KOPT-K1 (cell line): ENCODE measurements around the gene SMCP.

ENCODE experiments used
- H3K27ac ChIP-seq: fragments of 200-600 bp; sonication (generic); 2 replicates; pipeline ENCODE4 v1.5.1; 2016; ENCODE audit warnings: antibody characterized with exemption, mild to moderate bottlenecking, low read depth, low read length; ENCODE audit not compliant: poor library complexity, severe bottlenecking
- H3K36me3 ChIP-seq: fragments of 200-600 bp; sonication (generic); 2 replicates; pipeline ENCODE4 v1.5.1; 2017; ENCODE audit warnings: antibody characterized with exemption, mild to moderate bottlenecking, low read length, moderate library complexity; ENCODE audit not compliant: insufficient read depth
- H3K9me3 ChIP-seq: fragments of 200-600 bp; sonication (generic); 2 replicates; pipeline ENCODE4 v1.5.1; 2017; ENCODE audit warnings: antibody characterized with exemption, low read length, mild to moderate bottlenecking; ENCODE audit not compliant: insufficient read depth, poor library complexity, severe bottlenecking

SMCP gene, protein sequence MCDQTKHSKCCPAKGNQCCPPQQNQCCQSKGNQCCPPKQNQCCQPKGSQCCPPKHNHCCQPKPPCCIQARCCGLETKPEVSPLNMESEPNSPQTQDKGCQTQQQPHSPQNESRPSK

GRCh38 chr1:152878042-152878441 is at the start of gene SMCP:
TSS of gene SMCP (plus strand) at chr1:152878322. CDS start at chr1:152884423, 6,101 bp downstream.
- no peak within 1 kb of the TSS for H3K27ac ChIP-seq
- H3K36me3 ChIP-seq, result no peaks in the 10 kb centered on the region
- no peaks in the 10 kb centered on the region for H3K9me3 ChIP-seq

- Histone ChIP-seq H3K36me3 (no peaks in the 10 kb centered on the region), H3K27ac (no peak overlapping the region), H3K9me3 (no peaks in the 10 kb centered on the region)
Observed at GRCh38 chr1:152836870-152837269, 41.3 kb upstream of the SMCP start.

- no peaks in the 10 kb centered on the region for H3K9me3 ChIP-seq
- H3K27ac ChIP-seq, result no peak within 1 kb of the TSS
- no peaks in the 10 kb centered on the region for H3K36me3 ChIP-seq
Observed at GRCh38 chr1:152842556-152842955, 35.6 kb upstream of the SMCP start, which contains the start of gene LCE6A. TSS of gene LCE6A (plus strand) at chr1:152842856. CDS start at chr1:152843521, 665 bp downstream.

DNA sequence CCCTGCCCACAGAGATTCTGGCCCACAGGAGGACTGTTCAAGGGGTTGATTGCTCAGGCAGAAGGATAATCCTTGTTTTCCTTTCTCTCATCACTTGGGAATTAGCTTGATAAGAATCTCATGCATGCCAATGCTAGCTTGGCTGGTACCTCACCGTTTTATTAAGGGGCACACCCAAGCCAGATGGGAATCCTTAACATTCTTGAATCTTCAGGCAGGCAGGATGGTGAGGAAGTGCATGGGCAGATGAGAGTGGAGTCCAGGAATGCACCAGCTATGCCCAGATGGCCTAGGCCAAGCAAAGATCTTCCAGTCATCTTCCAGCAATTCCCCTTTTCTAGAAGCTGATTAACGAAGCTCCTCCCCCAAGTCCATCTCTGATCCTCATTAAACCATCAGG is 22.5 kb upstream of the SMCP start:
- Histone ChIP-seq H3K36me3 (no peaks in the 10 kb centered on the region), H3K27ac (no peak overlapping the region), H3K9me3 (no peaks in the 10 kb centered on the region)

DNA sequence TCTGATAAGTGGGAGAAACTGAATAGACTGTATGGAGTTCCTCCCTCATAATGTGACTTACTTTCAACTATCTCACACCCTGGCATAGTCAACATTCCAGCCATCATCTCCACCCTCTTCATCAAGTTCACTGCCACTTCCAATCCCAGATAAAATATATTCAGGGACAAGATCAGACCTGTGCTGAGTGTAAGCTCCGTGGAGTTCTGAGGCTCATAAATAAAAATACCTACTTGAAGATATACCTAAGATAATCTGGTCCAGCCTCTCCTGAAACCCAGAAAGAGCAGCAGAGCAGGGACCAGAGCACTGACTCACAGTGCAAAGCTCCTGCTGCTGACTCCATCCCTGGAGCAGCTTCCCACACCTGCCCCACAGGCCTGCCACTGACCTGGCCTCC is 20.1 kb upstream of the SMCP start:
- no peaks in the 10 kb centered on the region for H3K36me3 ChIP-seq
- no peaks in the 10 kb centered on the region for H3K9me3 ChIP-seq
- no peak overlapping the region for H3K27ac ChIP-seq

DNA sequence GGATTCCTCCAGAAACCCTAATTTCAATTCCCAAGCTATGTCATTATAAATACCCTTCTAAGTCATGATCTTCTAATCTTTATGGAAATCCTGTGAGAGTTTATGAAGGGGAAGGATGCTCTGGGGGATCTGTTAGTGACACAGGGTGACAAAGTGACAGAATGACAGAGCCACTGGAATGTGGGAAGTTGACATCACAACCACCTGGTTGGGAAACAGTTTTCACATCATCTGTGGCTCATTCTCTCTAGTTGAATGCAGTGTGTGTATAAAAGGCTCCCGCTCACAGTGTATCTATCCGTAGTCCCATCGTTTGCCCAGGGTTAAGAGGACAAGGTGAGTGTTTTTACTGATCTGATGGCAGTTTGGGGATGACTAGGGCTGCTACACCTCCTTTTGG is 18.4 kb upstream of the SMCP start, which contains the start of gene LCE7A:
Gene LCE7A (plus strand): TSS at position 301 of the 400 bp plus-strand sequence. CDS start 702 bp downstream, outside the sequence.
- Histone ChIP-seq H3K9me3 (no peaks in the 10 kb centered on the region), H3K27ac (no peak within 1 kb of the TSS), H3K36me3 (no peaks in the 10 kb centered on the region)

DNA sequence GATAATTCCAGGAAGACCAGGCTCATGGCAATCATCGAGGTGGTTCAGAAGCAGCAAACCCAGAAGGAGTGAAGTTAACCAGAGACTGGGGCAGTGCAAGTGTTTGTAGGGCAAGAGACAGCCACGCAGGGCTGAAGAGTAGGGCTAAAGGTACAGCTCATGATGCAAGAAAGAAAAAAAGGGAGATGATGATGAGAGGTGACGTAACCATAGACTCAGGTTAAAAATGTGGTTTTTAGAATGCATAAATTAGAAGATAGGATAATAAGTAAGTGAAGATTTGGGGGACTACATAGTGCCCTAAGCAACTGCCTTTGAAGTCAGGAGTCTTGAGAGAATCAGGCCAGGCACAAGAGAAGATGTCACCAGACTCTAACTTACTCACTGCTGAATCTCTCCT is 18.0 kb upstream of the SMCP start:
- no peak overlapping the region for H3K27ac ChIP-seq
- no peaks in the 10 kb centered on the region for H3K9me3 ChIP-seq
- H3K36me3 ChIP-seq, result no peaks in the 10 kb centered on the region

- Histone ChIP-seq H3K36me3 (no peaks in the 10 kb centered on the region), H3K27ac (no peak overlapping the region), H3K9me3 (no peaks in the 10 kb centered on the region)
Observed at GRCh38 chr1:152861374-152861773, 16.7 kb upstream of the SMCP start.

DNA sequence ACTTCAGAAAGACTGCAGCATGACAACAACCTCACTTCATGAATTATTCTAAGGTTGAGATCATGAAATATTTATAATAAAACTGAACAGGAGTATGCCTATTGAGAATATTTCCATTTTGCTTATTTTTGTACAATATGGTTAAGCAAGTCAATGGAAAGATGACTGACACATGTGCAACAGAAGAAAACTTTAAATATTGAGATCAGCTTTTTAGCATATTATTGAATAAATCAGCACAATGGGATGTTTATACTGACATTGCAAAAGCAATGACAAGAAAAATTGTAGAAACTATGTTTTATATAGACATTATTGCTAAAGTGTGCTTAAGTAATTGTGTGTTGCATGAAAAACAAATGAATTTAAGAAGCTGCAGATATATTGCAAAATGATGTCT is 13.7 kb upstream of the SMCP start:
- Histone ChIP-seq H3K9me3 (no peaks in the 10 kb centered on the region), H3K27ac (no peak overlapping the region), H3K36me3 (no peaks in the 10 kb centered on the region)

- no peak overlapping the region for H3K27ac ChIP-seq
- no peaks in the 10 kb centered on the region for H3K36me3 ChIP-seq
- no peaks in the 10 kb centered on the region for H3K9me3 ChIP-seq
Observed at GRCh38 chr1:152866321-152866720, 11.8 kb upstream of the SMCP start.

- no peaks in the 10 kb centered on the region for H3K9me3 ChIP-seq
- H3K36me3 ChIP-seq, result no peaks in the 10 kb centered on the region
- H3K27ac ChIP-seq, result no peak overlapping the region
Observed at GRCh38 chr1:152869808-152870419, 8.2 kb upstream of the SMCP start.

GRCh38 chr1:152870831-152871730 is 7.0 kb upstream of the SMCP start:
- H3K27ac ChIP-seq, result no peak overlapping the region
- no peaks in the 10 kb centered on the region for H3K9me3 ChIP-seq
- H3K36me3 ChIP-seq, result no peaks in the 10 kb centered on the region

DNA sequence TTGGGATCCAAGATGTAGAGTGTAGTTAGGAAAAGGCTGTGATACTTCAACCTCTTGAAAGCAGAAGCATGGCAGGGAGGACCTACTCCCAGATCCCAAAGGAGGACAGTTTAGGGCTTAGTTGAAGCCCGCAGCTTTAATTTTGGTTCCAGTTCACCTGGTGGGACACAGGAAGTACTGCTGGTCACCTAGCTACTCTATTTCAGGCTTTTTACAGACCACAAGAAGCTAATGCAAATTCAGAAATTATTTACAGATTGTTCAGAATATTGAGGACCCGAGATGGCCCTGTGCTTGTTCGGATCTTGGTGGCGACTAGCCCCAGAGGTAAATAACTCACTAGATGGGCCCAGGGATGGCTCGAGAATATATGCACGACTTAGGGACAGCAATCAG is 6.4 kb upstream of the SMCP start:
- Histone ChIP-seq H3K36me3 (no peaks in the 10 kb centered on the region), H3K27ac (no peak overlapping the region), H3K9me3 (no peaks in the 10 kb centered on the region)

- H3K36me3 ChIP-seq, result no peaks in the 10 kb centered on the region
- H3K9me3 ChIP-seq, result no peaks in the 10 kb centered on the region
- no peak overlapping the region for H3K27ac ChIP-seq
Observed at GRCh38 chr1:152873495-152873894, 4.6 kb upstream of the SMCP start.

DNA sequence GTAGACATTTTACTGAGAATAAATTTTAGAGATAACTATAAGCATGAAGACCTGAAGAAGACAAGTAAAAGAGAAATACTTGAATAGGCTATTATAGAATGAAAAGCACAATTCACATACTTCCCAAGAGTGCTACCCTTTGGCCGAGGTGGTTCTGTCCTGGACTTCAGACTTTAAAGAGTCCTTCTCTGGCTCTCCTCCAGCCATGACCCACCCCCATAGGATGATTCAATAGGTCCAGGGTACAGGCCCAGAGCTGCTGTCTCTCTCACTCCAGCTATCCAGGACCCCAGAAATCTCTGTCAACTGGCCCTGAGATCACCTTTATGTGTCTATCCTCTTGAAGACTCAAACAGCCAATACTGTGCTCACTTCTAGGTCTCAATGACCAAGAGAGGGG is 1.3 kb upstream of the SMCP start:
- Histone ChIP-seq H3K27ac (no peak overlapping the region), H3K9me3 (no peaks in the 10 kb centered on the region), H3K36me3 (no peaks in the 10 kb centered on the region)
